Stimulated activated effector memory CD8-positive, alpha-beta T cell treated with anti-CD3 and anti-CD28 coated beads, Interleukin-12 subunit alpha, Interleukin-12 subunit beta, amount 100 ng/mL, for 72 hours (primary cell): Measurements from ENCODE around the gene SCGB3A2.
"Not testable (repeated sequence)": the region's sequence is repeated elsewhere in the genome, so short reads cannot be mapped to it uniquely, and the experiment has no call there.

Source experiments
- ATAC-seq: fragments of 150-1000 bp; cut with Tn5 transposase; 2 replicates; pipeline ENCODE4 v1.10.0; 2021
- DNase-seq, 2 donors: peaks; one replicate each; pipeline ENCODE4 v3.0.0; 2021 to 2022; ENCODE audit warnings: low spot score in 2 of 2
- H3K27ac Mint-ChIP-seq: one replicate; pipeline ENCODE4 v1.8.0; 2022; ENCODE audit warnings: mild to moderate bottlenecking, mixed read lengths
- H3K36me3 Mint-ChIP-seq: one replicate; pipeline ENCODE4 v1.8.0; 2022; ENCODE audit warnings: mild to moderate bottlenecking, mixed read lengths
- H3K4me1 Mint-ChIP-seq: one replicate; pipeline ENCODE4 v1.8.0; 2022; ENCODE audit warnings: mixed read lengths
- H3K4me3 Mint-ChIP-seq: one replicate; pipeline ENCODE4 v1.8.0; 2022; ENCODE audit warnings: mild to moderate bottlenecking, mixed read lengths
- H3K9me3 Mint-ChIP-seq: one replicate; pipeline ENCODE4 v1.8.0; 2022; ENCODE audit warnings: mixed read lengths

Gene SCGB3A2

DNA sequence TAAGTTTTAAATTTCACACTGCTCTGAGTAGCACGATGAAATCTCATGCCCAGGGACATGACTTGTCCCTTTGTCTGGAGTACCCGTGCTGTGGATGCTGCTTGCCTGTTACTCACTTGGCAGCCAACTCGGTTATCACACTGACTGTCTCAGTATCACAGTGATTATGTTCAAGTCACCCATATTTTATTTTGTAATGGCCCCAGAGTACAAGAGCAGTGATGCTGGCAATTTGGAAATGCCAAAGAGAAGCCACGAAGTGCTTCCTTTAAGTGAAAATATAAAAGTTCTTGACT is 22.8 kb upstream of the SCGB3A2 start:
- no peaks in the 10 kb centered on the region for H3K9me3 Mint-ChIP-seq
- ATAC-seq: no peak
- DNase-seq: no peak

DNA sequence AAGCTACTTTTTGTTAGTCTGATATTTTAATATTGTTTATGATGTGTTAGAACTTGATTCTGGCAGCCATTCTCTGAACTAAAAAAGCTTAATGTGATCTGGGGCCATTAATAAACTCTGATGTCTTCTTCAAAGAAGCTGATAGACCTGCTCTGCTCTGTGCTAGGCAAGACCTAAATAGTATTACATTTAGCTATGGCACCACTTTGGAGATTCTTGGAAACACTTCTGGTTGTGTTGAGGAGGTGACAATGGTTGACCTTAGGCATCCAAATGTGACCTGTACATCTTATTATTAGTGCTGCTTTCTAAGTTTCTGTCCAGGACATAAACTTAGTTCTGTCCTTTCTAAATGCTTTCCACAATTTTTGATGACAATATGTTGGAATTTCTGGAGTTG is 21.7 kb upstream of the SCGB3A2 start:
- ATAC-seq: no peak

More for the DNA sequence above, 22.8 kb upstream of the SCGB3A2 start:
- Mint-ChIP-seq H3K27ac (no peak overlapping the region), H3K4me3 (no peak overlapping the region), H3K4me1 (no peaks in the 10 kb centered on the region), H3K36me3 (no peaks in the 10 kb centered on the region)

DNA sequence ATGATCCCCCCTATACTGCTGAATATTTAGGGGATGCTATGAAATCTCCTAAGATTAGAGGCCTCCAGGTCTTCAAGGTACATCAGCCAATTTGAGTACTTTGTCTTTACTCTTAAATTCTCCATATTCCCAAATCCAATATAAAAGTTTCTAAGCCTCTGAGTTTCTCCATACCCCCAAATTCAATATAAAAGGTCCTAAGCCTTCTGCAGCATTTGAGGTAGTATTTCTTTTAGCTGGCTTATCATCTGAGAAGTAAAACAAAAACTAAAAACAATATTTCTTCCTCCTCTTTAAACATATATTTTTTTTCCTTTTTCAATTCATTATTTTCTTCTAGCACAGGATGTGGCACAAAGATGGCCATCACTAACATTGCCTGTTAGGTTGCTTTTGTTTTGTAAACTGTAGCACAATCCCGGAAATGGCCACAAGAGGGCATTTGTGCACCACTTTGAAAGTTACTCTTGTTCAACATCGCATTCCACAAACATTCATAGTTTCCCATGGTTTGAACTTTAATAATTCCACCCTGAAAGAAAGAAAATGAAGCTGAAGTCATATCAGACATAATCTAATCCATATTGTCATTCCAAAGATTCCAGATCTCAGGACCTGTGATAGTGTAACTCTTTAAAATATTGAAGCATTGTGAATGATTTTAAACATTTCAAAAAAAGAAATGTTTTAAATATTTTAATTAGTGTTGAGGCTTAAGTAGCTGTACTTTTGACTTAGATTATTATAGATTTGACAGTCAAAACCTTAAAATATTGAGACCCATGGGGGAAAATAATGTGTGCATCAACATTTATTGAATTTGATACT is 21.0 kb upstream of the SCGB3A2 start:
- no peak overlapping the region for H3K4me3 Mint-ChIP-seq
- no peaks in the 10 kb centered on the region for H3K4me1 Mint-ChIP-seq
- H3K27ac Mint-ChIP-seq: no peak overlapping the region
- no peaks in the 10 kb centered on the region for H3K9me3 Mint-ChIP-seq
- peak; percentile 53 for ATAC-seq
- H3K36me3 Mint-ChIP-seq: no peaks in the 10 kb centered on the region
- peak; percentile 10 to 64 for DNase-seq

More for the DNA sequence above, 21.7 kb upstream of the SCGB3A2 start:
- no peaks in the 10 kb centered on the region for H3K4me1 Mint-ChIP-seq
- no peaks in the 10 kb centered on the region for H3K36me3 Mint-ChIP-seq
- no peak for DNase-seq
- no peaks in the 10 kb centered on the region for H3K9me3 Mint-ChIP-seq
- no peak overlapping the region for H3K27ac Mint-ChIP-seq
- H3K4me3 Mint-ChIP-seq: no peak overlapping the region

DNA sequence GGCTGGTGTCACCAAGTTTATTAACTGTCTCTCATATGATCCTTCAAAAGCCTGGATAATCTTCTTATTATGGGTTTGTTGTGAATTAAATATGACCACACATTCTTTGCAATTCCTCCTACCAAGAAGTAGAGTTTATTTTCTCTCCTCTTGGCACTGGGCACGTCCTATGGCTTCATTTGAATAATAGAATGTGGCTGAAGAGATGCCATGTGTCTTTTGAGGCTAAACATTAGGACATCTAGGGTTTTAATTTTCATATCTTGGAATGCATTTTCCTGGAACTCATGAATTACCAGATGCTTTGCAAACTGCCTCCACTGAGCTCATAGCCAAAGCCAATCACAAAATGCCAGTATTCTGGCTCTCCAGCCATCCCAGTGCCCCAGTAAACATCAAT is 19.9 kb upstream of the SCGB3A2 start:
- Mint-ChIP-seq H3K4me1 (no peaks in the 10 kb centered on the region), H3K4me3 (no peak overlapping the region), H3K27ac (no peak overlapping the region), H3K9me3 (no peaks in the 10 kb centered on the region), H3K36me3 (no peaks in the 10 kb centered on the region)
- DNase-seq (no peak), ATAC-seq (no peak)

DNA sequence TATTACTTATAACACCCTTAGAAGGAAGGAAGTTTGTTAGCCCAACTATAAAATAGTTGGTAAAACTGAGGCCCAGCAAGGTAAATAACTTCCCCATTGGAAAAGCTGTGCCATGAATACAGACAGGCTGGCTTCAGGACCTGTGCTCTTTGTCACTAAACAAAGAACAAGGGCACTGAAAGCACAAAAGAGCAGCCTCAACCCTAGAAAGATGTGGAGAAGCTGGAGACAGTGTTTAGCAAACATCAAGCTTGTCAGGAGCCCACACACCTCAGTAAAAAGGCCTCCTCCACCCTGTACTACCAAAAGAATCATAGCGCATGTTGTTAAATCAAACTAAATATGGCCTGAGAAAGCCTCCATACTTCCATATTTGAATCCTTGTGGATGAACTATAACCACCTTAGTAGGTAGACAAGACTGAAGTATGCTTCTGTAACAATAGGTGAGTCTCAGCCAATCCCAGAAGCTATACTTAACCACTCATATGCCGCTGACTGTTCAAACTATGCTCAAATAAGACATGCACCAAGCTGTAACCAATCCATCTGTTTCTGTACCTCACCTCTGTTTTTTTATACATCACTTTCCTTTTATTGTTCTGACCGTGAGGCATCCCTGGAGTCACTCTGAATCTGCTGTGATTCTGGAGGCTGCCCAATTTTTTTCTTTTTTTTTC is 18.4 kb upstream of the SCGB3A2 start:
- no peak for DNase-seq
- no peak overlapping the region for H3K27ac Mint-ChIP-seq
- no peak for ATAC-seq
- no peaks in the 10 kb centered on the region for H3K4me1 Mint-ChIP-seq
- H3K9me3 Mint-ChIP-seq: no peaks in the 10 kb centered on the region
- H3K4me3 Mint-ChIP-seq: no peak overlapping the region
- no peaks in the 10 kb centered on the region for H3K36me3 Mint-ChIP-seq

DNA sequence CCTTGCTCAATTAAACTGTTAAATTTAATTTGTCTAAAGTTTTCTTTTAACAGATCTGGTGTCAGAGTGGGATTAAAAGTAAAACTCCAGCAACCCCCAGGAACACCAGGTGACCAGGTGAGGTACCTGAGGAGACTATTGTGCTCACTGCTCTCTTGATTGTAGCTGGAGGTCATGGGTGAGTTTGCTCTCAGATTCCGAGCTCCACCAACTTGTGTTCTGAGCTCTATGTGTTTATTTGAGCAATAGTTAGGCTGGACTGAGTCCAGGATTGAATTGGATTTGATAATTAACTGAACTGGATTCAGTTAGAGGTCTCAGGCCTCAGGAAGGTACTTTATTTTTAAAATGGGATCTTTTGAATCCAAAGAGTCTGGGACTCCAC is 17.9 kb upstream of the SCGB3A2 start:
- no peaks in the 10 kb centered on the region for H3K4me1 Mint-ChIP-seq
- H3K36me3 Mint-ChIP-seq: no peaks in the 10 kb centered on the region
- no peak for ATAC-seq
- H3K27ac Mint-ChIP-seq: no peak overlapping the region
- DNase-seq: no peak
- no peaks in the 10 kb centered on the region for H3K9me3 Mint-ChIP-seq
- no peak overlapping the region for H3K4me3 Mint-ChIP-seq

DNA sequence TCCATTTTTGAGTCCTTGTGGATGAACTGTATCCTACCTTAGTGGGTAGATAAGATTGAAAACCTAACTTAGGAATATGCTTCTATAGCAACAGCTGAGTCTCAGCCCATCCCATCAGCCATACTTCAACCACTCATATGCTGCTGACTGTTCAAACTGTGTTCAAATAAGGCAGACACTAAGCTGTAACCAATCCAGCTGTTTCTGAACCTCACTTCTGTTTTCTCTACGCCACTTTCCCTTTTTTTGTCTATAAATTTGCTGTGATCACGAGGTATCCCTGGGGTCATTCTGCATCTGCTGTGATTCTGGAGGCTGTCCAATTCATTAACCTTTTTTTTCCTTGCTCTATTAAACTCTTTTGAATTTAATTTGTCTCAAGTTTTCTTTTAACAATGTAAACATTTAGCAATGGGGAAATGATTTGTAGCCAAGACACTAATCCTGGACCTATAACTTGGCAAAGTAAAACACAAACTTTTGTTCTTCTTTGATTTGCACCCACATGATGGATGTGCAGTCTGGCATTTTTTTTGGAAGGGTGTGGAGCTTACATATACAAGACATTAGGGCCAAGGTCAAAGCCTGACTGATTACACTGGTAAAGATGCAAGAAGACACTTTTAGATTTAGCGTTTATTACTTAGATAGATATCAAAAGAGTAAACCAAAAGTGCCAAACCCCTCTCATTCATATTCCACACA is 14.9 kb upstream of the SCGB3A2 start:
- no peak overlapping the region for H3K27ac Mint-ChIP-seq
- no peak overlapping the region for H3K4me3 Mint-ChIP-seq
- ATAC-seq: no peak

DNA sequence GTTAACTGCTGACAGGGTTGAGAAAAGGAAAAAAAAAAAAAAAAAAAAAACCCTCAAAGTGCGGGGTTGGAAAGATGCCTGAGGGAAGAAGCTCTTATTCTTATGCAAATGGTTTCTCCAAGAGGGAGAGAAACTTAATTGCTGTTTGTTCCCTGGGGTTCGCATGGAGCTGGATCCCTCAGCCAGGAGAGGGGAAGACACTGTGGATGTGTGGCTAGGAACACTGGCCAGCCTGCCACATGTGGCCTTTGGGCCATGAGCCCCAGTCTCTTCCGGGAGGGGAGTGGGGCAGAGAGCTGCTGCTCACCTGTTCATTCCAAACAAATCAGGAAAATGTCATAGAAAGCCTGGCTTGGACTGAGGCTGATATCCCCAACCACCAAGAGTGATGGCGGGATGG is 9.4 kb upstream of the SCGB3A2 start:
- Mint-ChIP-seq H3K9me3 (no peaks in the 10 kb centered on the region), H3K4me3 (no peak overlapping the region), H3K36me3 (no peaks in the 10 kb centered on the region), H3K4me1 (no peaks in the 10 kb centered on the region), H3K27ac (no peak overlapping the region)
- DNase-seq (no peak), ATAC-seq (no peak)

More for the DNA sequence above, 14.9 kb upstream of the SCGB3A2 start:
- H3K9me3 Mint-ChIP-seq: no peaks in the 10 kb centered on the region
- H3K36me3 Mint-ChIP-seq: no peaks in the 10 kb centered on the region
- H3K4me1 Mint-ChIP-seq: no peaks in the 10 kb centered on the region
- no peak for DNase-seq

DNA sequence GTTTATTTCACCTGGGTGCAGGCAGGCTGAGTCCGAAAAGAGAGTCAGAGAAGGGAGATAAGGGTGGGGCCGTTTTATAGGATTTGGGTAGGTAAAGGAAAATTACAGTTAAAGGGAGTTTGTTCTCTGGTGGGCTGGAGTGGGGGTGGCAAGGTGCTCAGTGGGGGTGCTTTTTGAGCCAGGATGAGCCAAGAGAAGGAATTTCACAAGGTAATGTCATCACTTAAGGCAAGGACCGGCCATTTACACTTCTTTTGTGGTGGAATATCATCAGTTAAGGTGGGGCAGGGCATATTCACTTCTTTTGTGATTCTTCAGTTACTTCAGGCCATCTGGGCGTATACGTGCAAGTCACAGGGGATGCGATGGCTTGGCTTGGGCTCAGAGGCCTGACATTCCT is 8.6 kb upstream of the SCGB3A2 start:
- not testable (repeated sequence) for H3K27ac Mint-ChIP-seq, H3K4me3 Mint-ChIP-seq, H3K36me3 Mint-ChIP-seq, H3K9me3 Mint-ChIP-seq, ATAC-seq, DNase-seq, H3K4me1 Mint-ChIP-seq

DNA sequence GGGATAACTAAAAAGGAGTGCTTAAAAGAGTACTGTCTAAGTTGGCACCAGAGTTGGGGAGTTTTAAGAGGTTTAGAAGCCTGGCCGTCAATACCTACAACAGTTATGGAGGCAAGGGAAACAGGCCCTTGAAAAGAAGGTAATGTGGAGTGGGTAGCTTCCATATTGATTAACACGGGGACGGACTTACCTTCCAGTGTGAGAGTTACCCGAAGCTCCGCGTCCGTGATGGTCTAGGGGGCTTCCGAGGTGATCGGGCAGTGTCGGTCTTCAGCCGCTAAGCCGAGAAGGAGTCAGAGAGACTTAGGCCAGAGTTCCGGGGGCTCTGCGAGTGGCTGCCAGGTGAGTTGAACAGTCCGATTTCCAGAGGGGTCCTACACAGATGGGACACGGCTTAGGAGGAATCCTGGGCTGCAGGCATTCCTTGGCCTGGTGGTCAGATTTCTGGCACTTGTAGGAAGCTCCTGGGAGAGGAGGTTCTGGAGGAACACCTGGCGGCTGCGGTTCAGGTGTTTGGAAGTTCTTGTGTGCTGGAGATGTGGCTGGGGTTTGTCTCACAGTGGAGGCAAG is 6.4 kb upstream of the SCGB3A2 start:
- not testable (repeated sequence) for H3K36me3 Mint-ChIP-seq, H3K27ac Mint-ChIP-seq, H3K4me1 Mint-ChIP-seq, ATAC-seq, H3K4me3 Mint-ChIP-seq, DNase-seq, H3K9me3 Mint-ChIP-seq

DNA sequence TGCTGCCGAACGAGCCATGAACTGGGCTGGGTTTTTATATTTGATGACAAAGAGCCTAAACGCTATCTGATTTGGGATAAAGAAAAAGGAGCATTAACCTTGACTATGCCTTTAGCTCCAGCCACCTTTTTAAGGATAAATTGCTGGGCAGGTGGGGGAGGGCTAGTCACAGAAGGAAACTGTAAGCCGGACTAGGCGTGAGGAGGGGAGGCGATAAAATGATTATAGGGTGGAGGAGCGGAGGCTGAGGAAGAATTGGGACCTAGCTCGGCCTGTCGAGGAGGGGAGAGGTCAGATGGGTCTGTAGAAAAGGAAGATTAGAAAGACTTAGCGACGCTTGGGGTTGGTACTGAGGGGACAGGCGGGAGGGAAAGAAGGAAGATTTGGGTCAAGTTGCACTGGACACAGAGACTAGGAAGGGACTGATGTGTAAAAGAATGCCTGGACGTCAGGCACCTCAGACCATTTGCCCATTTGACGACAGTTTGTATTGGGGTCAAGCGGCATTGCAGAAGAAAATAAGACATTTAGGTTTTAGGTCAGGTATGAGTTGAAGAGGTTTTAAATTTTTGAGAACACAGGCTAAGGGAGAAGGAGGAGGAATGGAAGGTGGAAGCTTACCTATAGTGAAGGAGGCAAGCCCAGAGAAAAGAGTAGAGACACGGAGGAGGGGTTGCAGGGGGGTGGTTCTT is 5.6 kb upstream of the SCGB3A2 start:
- H3K4me3 Mint-ChIP-seq, H3K9me3 Mint-ChIP-seq, H3K27ac Mint-ChIP-seq, DNase-seq, H3K36me3 Mint-ChIP-seq, H3K4me1 Mint-ChIP-seq, ATAC-seq: not testable (repeated sequence)

DNA sequence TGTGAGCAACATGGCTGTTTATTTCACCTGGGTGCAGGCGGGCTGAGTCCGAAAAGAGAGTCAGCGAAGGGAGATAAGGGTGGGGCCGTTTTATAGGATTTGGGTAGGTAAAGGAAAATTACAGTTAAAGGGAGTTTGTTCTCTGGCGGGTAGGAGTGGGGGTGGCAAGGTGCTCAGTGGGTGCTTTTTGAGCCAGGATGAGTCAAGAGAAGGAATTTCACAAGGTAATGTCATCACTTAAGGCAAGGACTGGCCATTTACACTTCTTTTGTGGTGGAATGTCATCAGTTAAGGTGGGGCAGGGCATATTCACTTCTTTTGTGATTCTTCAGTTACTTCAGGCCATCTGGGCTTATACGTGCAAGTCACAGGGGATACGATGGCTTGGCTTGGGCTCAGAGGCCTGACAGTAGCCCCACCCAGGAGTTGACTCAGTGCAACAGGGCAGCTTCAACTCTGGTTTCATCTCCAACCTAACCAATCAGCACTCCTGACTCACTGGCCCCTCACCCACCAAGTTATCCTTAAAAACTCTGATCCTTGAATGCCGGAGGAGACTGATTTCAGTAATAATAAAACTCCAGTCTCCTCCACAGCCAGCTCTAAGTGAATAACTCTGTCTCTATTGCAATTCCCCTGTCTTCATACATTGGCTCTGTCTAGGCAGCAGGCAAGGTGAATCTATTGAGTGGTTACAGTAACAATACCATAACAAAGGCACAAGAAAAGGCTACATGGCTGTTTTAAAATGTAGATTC is 4.2 kb upstream of the SCGB3A2 start:
- not testable (repeated sequence) for DNase-seq, H3K36me3 Mint-ChIP-seq, H3K4me3 Mint-ChIP-seq, H3K9me3 Mint-ChIP-seq, H3K4me1 Mint-ChIP-seq, ATAC-seq, H3K27ac Mint-ChIP-seq

DNA sequence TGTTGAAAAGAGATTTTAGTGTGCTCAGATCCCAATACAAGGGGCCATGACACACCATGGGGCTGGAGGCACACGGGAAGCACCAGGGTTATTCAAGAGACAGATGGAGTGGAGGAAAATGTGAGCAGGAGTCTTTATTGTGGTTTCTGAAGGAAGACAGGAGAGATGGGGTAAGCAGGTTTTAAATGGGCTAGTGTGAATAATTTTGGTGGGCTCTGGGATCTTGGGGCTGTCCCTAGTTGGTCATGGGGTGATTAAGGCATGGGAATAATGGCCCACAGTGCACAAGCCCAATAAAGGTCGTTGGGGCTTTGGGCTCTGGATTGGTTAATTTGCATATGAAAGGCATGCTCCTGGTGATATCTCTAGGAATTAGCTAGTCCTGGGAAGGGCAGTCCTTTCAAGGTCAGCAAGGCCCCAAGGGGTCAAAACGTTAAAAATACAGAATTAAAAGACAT is 3.6 kb upstream of the SCGB3A2 start:
- no peak overlapping the region for H3K4me3 Mint-ChIP-seq
- H3K36me3 Mint-ChIP-seq: no peaks in the 10 kb centered on the region
- no peak overlapping the region for H3K27ac Mint-ChIP-seq
- ATAC-seq (no peak), DNase-seq (no peak)
- no peaks in the 10 kb centered on the region for H3K9me3 Mint-ChIP-seq
- no peaks in the 10 kb centered on the region for H3K4me1 Mint-ChIP-seq

DNA sequence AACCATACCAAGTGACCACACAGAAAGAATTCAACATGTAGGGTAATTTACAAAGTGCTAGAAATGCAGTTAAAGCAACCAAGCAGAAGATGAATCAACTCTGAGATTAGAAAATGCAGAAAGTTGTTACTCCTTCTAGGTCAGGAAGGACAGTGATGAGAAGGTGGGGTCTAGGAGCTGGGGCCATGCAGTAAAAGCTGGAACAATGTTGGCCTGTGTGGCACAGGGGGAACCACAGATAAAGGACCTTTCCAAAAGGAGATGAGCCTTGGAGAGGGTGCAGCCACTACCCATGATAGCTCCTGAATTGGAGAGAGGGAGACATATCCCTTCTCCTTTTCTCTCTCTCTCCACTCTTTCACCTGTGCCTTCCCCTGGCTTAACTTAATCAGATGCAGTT is 2.4 kb upstream of the SCGB3A2 start:
- no peak for ATAC-seq
- DNase-seq: no peak
- Mint-ChIP-seq H3K9me3 (no peaks in the 10 kb centered on the region), H3K27ac (no peak overlapping the region), H3K4me3 (no peak overlapping the region), H3K36me3 (no peaks in the 10 kb centered on the region), H3K4me1 (no peaks in the 10 kb centered on the region)
